K562 (cell line): ENCODE measurements around the gene NKG7. TPM values are rescaled to one million over a fixed set of nuclear protein-coding genes. Genes with fewer than 3 reads are reported as not detected.

Experiments
- ATF1 ChIP-seq, 2 experiments: fragments of 450-650 bp in 1 of 2; IDR thresholded peaks; 2 replicates each; pipeline ENCODE4 v1.6.1; 2016; ENCODE audit warnings: missing compliant biosample characterization in 1 of 2, missing genetic modification characterization in 1 of 2
- E2F3 ChIP-seq: fragments of 250-450 bp; sonication (Bioruptor Pico); IDR thresholded peaks from 2 replicates; pipeline ENCODE4 v1.4.0; 2020; ENCODE audit warnings: mild to moderate bottlenecking
- GABPA ChIP-seq: fragments of 200-800 bp; sonication (Bioruptor generic); conservative IDR thresholded peaks from 2 replicates; pipeline ENCODE4 v1.6.1; 2016; ENCODE audit warnings: low read depth, missing genetic modification characterization, missing compliant biosample characterization
- MCM2 ChIP-seq: fragments of 450-650 bp; IDR thresholded peaks from 2 replicates; pipeline ENCODE4 v1.6.1; 2017; ENCODE audit warnings: low read depth, mild to moderate bottlenecking
- SIN3A ChIP-seq, 2 experiments: fragments of 150-350 bp in 1 of 2; IDR thresholded peaks; 2 replicates each; pipeline ENCODE4 v1.6.1; 2011 to 2016; ENCODE audit warnings: borderline replicate concordance in 2 of 2, low read depth in 2 of 2, low read length in 2 of 2, mild to moderate bottlenecking in 2 of 2, moderate library complexity in 2 of 2; ENCODE audit not compliant: control insufficient read depth in 1 of 2
- SMC3 ChIP-seq: conservative IDR thresholded peaks from 2 replicates; pipeline ENCODE4 v1.6.1; 2011; ENCODE audit warnings: low read depth, low read length, improper control_type of control experiment; ENCODE audit not compliant: insufficient read depth
- STAG1 ChIP-seq: sonication (generic); formaldehyde crosslinking; IDR thresholded peaks from 2 replicates; pipeline ENCODE4 v1.5.0; 2020; ENCODE audit warnings: missing genetic modification reagents, borderline replicate concordance
- polyA plus RNA-seq, 8 experiments: library from polyadenylated mRNA; depleted of rRNA in 4 of 8; stranded (reverse) in 5 of 8; unstranded in 3 of 8; fragments of >200 nt; fragmentation: Nextera tagmentation in 2 of 8; fragmentation: Illumina TruSeq in 1 of 8; extraction: Ambion mirVana in 2 of 8; extraction: Trizol in 1 of 8; gene quantifications; 2 replicates each; pipeline versions ENCODE4 v1.2.1 to v1.2.3, GENCODE V29; 2011 to 2014; ENCODE audit warnings: inconsistent platforms in 1 of 8, missing spikeins in 1 of 8
- total RNA-seq, 7 experiments: library from RNA; depleted of rRNA in 6 of 7; stranded (reverse); fragments of >200 nt in 6 of 7; fragmentation: Illumina TruSeq in 2 of 7; extraction: Trizol in 2 of 7; gene quantifications; 2 replicates each; pipeline versions ENCODE4 v1.2.1 to v1.2.3, GENCODE V29; 2011 to 2021; ENCODE audit warnings: low replicate concordance in 1 of 7
- TF ChIP-seq, protein P1 (sequence below): fragments of 250-450 bp; sonication (Bioruptor Pico); IDR thresholded peaks from 2 replicates; pipeline ENCODE4 v1.8.0; 2022; ENCODE audit warnings: moderate library complexity, mild to moderate bottlenecking, inconsistent platforms
- TF ChIP-seq, protein P2 (sequence below): fragments of 450-650 bp; conservative IDR thresholded peaks from 2 replicates; pipeline ENCODE4 v1.6.1; 2016; ENCODE audit warnings: missing genetic modification characterization, low read depth, mild to moderate bottlenecking, control low read depth, missing compliant biosample characterization
- TF ChIP-seq, protein P3 (sequence below): sonication (generic); formaldehyde crosslinking; IDR thresholded peaks from 2 replicates; pipeline ENCODE4 v1.8.0; 2023; ENCODE audit warnings: missing genetic modification reagents, mild to moderate bottlenecking, borderline replicate concordance
- TF ChIP-seq, protein P4 (sequence below): sonication (generic); formaldehyde crosslinking; IDR thresholded peaks from 2 replicates; pipeline ENCODE4 v1.9.0; 2022; ENCODE audit warnings: mild to moderate bottlenecking, missing genetic modification reagents
- TF ChIP-seq, protein P5 (sequence below), 3 experiments: IDR thresholded peaks in 2 of 3; conservative IDR thresholded peaks in 1 of 3; 2 replicates each; pipeline ENCODE4 v1.5.1; 2011 to 2012; ENCODE audit warnings: low read length in 3 of 3, mild to moderate bottlenecking in 3 of 3, control low read depth in 2 of 3, improper control_type of control experiment in 1 of 3, inconsistent platforms in 1 of 3, low read depth in 1 of 3, mixed read lengths in 1 of 3, moderate library complexity in 1 of 3; ENCODE audit not compliant: insufficient read depth in 2 of 3

The NKG7 gene
- total and polyA plus RNA-seq, 9 of the 15 experiments (the other 6 are each of a cell fraction or from before 2014, with no cell fraction given) = 0.30 to 0.70 (median 0.51) TPM; not detected in 2

DNA sequence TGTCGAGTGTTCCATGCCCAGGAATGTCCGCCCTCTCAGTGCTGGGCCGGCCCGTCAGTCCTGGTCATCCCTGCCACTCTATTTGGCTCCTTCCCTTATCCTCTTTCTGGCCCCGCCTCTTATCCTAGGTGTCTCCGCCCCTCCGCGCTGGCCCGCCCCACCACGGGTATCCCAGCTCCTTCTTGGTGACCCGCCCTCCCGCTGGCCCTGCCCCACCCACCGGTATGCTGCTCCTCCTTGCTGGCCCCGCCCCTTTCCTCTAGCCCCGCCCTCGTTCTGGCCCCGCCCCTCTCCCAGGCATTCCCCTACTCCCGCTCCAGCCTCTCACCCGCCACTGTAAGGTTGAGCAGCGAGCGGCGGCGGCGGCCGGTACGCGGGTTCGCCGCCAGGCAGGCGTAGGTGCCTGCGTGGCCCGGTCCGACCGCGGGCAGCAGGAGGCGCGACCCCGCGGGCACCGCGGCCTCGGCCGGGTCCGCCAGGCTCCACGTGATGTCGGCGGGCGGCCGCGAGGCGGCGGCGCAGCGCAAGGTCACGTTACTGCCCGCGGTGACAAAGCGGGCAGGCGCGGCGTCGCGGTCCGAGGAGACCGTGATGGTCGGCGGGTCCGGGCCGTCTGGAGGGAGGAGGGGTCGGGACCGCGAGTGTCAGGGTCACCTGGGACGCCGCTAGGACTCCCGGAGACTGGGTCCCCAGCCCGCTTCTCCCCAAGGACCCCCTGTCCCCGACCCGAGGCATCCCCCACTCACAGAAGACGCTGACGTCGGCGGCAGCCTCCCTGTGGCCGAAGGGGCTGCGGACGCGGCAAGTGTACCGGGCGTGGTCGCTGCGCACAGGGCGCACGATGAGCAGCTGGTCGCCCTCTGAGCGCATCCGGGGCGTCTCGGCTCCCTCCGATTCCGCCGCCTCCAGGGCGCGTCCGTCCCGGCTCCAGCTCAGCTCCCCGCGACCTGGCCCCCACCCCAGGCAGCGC lies 32.5 kb downstream of the NKG7 start (continued):
- TF ChIP-seq SIN3A (IDR thresholded peaks at IDR 0.05; ENCODE audit: borderline replicate concordance in 2 of 2, control insufficient read depth in 1 of 2, low read depth in 2 of 2, low read length in 2 of 2) (peak in 1 of 2 experiments; percentile 61; a peak in 3 of 4 replicates), GABPA (tag) (0 out of 2 replicates have a peak, but pooled peaks have one; percentile 19), MCM2 (no peak), STAG1 (CRISPR knock-in tag) (peak; percentile 40; the same call in 1 of the 2 replicates), E2F3 (CRISPR knock-in tag) (peak; percentile 72; the same call in 1 of the 2 replicates), SMC3 (0 out of 2 replicates have a peak, but pooled peaks have one; percentile 22), ATF1 (CRISPR knock-in tag; IDR thresholded peaks at IDR 0.05) (0 out of 2 replicates have a peak, but pooled peaks have one; percentile 12), ATF1 (tag; IDR thresholded peaks at IDR 0.05) (peak; percentile 86)
- TF ChIP-seq, protein P1, sequence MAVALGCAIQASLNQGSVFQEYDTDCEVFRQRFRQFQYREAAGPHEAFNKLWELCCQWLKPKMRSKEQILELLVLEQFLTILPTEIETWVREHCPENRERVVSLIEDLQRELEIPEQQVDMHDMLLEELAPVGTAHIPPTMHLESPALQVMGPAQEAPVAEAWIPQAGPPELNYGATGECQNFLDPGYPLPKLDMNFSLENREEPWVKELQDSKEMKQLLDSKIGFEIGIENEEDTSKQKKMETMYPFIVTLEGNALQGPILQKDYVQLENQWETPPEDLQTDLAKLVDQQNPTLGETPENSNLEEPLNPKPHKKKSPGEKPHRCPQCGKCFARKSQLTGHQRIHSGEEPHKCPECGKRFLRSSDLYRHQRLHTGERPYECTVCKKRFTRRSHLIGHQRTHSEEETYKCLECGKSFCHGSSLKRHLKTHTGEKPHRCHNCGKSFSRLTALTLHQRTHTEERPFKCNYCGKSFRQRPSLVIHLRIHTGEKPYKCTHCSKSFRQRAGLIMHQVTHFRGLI = no peak
- TF ChIP-seq, protein P2, sequence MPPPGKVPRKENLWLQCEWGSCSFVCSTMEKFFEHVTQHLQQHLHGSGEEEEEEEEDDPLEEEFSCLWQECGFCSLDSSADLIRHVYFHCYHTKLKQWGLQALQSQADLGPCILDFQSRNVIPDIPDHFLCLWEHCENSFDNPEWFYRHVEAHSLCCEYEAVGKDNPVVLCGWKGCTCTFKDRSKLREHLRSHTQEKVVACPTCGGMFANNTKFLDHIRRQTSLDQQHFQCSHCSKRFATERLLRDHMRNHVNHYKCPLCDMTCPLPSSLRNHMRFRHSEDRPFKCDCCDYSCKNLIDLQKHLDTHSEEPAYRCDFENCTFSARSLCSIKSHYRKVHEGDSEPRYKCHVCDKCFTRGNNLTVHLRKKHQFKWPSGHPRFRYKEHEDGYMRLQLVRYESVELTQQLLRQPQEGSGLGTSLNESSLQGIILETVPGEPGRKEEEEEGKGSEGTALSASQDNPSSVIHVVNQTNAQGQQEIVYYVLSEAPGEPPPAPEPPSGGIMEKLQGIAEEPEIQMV (tag) = peak; percentile 82; the same call in 1 of the 2 replicates
- TF ChIP-seq, protein P3, sequence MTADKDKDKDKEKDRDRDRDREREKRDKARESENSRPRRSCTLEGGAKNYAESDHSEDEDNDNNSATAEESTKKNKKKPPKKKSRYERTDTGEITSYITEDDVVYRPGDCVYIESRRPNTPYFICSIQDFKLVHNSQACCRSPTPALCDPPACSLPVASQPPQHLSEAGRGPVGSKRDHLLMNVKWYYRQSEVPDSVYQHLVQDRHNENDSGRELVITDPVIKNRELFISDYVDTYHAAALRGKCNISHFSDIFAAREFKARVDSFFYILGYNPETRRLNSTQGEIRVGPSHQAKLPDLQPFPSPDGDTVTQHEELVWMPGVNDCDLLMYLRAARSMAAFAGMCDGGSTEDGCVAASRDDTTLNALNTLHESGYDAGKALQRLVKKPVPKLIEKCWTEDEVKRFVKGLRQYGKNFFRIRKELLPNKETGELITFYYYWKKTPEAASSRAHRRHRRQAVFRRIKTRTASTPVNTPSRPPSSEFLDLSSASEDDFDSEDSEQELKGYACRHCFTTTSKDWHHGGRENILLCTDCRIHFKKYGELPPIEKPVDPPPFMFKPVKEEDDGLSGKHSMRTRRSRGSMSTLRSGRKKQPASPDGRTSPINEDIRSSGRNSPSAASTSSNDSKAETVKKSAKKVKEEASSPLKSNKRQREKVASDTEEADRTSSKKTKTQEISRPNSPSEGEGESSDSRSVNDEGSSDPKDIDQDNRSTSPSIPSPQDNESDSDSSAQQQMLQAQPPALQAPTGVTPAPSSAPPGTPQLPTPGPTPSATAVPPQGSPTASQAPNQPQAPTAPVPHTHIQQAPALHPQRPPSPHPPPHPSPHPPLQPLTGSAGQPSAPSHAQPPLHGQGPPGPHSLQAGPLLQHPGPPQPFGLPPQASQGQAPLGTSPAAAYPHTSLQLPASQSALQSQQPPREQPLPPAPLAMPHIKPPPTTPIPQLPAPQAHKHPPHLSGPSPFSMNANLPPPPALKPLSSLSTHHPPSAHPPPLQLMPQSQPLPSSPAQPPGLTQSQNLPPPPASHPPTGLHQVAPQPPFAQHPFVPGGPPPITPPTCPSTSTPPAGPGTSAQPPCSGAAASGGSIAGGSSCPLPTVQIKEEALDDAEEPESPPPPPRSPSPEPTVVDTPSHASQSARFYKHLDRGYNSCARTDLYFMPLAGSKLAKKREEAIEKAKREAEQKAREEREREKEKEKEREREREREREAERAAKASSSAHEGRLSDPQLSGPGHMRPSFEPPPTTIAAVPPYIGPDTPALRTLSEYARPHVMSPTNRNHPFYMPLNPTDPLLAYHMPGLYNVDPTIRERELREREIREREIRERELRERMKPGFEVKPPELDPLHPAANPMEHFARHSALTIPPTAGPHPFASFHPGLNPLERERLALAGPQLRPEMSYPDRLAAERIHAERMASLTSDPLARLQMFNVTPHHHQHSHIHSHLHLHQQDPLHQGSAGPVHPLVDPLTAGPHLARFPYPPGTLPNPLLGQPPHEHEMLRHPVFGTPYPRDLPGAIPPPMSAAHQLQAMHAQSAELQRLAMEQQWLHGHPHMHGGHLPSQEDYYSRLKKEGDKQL = peak; percentile 84; the same call in 1 of the 2 replicates
- TF ChIP-seq, protein P4, sequence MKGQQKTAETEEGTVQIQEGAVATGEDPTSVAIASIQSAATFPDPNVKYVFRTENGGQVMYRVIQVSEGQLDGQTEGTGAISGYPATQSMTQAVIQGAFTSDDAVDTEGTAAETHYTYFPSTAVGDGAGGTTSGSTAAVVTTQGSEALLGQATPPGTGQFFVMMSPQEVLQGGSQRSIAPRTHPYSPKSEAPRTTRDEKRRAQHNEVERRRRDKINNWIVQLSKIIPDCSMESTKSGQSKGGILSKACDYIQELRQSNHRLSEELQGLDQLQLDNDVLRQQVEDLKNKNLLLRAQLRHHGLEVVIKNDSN (CRISPR knock-in tag) = peak; percentile 92
- TF ChIP-seq, protein P5, sequence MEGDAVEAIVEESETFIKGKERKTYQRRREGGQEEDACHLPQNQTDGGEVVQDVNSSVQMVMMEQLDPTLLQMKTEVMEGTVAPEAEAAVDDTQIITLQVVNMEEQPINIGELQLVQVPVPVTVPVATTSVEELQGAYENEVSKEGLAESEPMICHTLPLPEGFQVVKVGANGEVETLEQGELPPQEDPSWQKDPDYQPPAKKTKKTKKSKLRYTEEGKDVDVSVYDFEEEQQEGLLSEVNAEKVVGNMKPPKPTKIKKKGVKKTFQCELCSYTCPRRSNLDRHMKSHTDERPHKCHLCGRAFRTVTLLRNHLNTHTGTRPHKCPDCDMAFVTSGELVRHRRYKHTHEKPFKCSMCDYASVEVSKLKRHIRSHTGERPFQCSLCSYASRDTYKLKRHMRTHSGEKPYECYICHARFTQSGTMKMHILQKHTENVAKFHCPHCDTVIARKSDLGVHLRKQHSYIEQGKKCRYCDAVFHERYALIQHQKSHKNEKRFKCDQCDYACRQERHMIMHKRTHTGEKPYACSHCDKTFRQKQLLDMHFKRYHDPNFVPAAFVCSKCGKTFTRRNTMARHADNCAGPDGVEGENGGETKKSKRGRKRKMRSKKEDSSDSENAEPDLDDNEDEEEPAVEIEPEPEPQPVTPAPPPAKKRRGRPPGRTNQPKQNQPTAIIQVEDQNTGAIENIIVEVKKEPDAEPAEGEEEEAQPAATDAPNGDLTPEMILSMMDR (IDR thresholded peaks at IDR 0.05 in 2 of 3, conservative IDR thresholded peaks at IDR 0.05 in 1 of 3; ENCODE audit: insufficient read depth in 2 of 3, low read depth in 1 of 3, low read length in 3 of 3) = peak in 2 of 3 experiments; percentile 55 to 78; a peak in 5 of 6 replicates
